ENCODE data around the gene TNNT1.

- TF ChIP-seq CTCF (IDR thresholded peaks at IDR 0.05), result no peak
- TF ChIP-seq USF2 (IDR thresholded peaks at IDR 0.05; ENCODE audit: borderline replicate concordance, low read depth, low read length), result no peak
- no peak for TF ChIP-seq REST (IDR thresholded peaks at IDR 0.05; ENCODE audit: low read depth, low read length)
- TF ChIP-seq RAD21 (IDR thresholded peaks at IDR 0.05; ENCODE audit: low read length), result no peak
- TF ChIP-seq NRF1 (IDR thresholded peaks at IDR 0.05; ENCODE audit: low read depth, low read length), result no peak
- TF ChIP-seq FOXM1 (IDR thresholded peaks at IDR 0.05; ENCODE audit: low read depth), result no peak
- TF ChIP-seq POLR2AphosphoS5 (IDR thresholded peaks at IDR 0.05; ENCODE audit: low read depth, low read length), result no peak
- TF ChIP-seq MAX (IDR thresholded peaks at IDR 0.05; ENCODE audit: low read depth), result no peak
- no peak for TF ChIP-seq ZBTB33 (IDR thresholded peaks at IDR 0.05; ENCODE audit: borderline replicate concordance, low read depth)
- TF ChIP-seq GABPA (IDR thresholded peaks at IDR 0.05; ENCODE audit: low read depth), result no peak
- TF ChIP-seq FOXJ3 (CRISPR knock-in tag; IDR thresholded peaks at IDR 0.05), result no peak
- TF ChIP-seq CHD2 (IDR thresholded peaks at IDR 0.05; ENCODE audit: low read length, partially characterized antibody), result no peak
- no peak for TF ChIP-seq TAF1 (IDR thresholded peaks at IDR 0.05; ENCODE audit: borderline replicate concordance, low read depth, low read length)
- no peak for TF ChIP-seq TEAD4 (IDR thresholded peaks at IDR 0.05; ENCODE audit: borderline replicate concordance, insufficient read depth)
Observed at GRCh38 chr19:55158423-55158822, 9.4 kb upstream of the TNNT1 start.
